Hypothalamus (tissue), 51 donors: ENCODE results near the gene ADGRD1.

ENCODE experiments used
- DNase-seq, 51 donors: peaks; one replicate each; lab custom pipeline; 2025; lab: John Stamatoyannopoulos, UW

The ADGRD1 gene

DNA sequence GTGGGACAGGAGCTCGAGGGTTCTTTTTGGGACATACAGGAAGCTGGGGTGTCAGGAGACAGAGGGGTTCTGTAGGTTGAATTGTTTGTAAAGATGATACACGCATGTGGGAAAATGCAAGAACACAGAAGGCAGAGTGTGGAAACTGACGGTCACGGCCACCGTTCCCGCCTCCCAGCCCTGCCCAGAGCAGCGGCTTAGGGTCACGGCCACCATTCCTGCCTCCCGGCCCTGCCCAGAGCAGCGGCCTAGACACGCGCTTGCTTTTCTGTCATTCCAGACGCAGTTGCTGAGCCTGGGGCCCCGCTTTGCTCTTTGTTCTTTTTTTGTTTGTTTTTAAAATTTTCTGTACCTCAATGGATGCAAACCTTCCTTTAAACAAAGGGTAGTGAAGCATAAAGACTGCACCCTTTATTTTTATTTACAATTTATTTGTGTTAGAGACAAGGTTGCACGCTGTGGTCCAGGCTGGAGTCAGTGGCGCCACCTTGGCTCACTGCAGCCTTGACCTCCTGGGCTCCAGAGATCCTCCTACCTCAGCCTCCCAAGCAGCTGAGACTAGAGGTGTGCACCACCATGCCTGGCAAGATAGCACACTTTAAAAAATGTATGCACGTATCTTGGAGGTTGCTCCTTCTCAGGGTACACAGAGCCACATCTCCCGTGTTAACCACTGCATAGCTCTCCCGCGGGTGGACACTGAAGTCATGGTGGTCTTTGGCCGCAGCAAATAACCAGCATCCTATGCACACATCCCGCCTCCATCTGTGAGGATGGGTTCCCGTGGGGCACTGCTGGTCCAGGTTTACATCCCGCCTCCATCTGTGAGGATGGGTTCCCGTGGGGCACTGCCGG is 142.3 kb downstream of the ADGRD1 start:
- no peak for DNase-seq

DNA sequence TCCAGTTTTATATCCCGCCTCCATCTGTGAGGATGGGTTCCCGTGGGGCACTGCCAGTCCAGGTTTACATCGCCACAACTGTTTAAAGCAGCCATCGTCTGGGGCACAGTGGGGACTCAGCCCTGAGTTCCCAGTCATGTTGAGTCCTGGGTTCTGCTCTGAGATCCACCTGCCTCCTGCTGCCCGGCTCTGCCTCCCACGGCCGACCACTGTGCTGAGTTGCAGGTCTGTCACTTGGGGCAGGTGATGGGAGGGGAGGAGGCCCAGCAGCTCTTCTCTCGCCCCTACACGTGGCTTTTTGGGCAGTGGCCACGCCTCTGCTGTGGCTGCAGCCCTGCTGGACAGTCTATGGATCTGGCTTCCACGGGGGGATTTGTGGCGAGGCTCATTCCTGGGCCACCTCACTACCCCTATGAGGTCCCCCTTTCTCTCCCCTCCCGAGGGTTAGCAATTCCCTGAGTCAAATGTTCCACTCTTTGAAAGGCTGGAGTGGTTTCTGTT is 143.0 kb downstream of the ADGRD1 start:
- no peak for DNase-seq

DNA sequence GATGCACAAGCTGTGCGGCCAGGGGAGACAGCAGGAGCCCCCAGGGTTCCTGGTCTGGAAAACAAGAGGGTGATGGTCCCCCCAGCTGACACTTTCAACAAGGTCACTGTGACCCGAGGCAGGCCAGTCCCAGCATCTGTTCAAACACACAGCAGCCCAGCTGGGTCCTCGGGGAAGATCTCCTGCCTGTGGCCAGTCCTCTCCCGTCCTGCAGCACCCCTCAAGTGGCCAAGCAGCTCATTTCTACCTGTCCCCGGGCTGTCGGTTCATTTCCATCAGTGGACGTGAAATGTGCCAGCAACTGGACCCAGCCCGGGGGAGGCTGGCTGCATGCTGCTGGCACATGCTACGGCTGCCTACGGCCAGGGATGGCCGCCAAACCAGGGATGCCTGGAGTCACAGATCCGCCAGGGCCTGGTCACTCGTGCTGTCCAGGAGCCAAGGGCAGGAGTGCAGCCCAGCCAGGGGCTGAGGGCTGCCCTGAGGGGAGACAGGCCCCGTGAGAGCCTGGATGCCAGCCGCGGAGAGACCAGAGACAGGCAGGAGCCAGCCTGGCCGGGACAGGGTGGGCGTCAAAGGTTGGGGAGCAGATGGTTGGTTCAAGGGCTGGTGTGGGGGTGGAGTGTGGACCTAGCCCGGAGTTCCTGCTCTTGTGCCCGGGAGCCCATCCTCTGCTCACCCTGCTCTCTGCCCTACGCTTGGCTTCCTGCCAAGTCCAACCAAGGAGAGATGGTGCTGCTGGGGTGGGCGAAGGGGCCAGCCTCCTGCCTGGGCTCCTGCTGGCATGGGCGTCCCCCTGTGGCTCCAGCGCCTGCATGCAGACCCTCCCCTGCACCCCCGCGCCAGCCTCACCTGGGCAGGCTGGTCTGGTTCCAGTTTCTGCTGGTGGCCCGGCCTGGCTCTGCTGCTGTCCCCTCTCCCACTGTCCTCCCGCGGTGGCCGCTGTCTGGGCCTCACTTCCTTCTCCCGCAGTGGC is 143.8 kb downstream of the ADGRD1 start:
- peak in 2 of 51 donors; percentile 8 to 12 for DNase-seq

DNA sequence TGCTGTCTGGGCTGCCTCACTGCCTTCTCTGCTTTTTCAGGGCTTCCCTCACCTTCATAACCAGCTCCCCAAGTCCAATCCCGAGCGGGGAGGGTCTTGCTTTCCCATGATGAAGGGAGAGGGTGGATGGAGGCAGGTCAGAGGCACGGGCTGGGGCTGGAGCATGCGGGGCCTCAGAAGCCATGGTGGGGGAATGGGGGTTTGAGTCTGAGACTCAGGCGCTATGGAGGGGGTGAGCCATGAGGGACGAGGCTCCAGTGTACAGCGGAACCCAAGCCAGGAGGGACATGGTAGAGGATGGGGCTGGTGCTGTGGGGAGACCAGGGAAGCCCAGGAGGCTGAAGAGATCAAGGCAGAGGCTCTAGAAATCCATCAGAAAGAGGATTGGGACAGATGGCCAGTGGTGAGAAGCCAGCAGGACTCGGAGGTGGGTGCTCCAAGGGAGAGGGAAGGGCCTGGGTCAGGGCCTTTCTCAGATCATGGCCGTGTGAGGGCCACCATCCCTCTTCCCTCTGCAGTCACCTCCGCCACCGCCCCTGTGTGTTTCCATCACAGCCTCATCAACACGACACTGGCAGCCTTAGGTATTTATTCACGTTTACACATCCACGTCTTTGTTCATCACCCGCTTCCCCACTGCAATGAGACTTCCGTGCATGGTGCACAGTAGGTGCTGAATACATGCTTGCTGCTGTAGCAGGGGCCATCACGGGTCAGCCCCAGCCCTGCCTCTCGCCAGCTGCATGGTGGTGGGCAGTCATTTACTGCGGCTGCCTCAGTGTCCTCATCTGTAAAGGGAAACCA is 144.7 kb downstream of the ADGRD1 start:
- no peak for DNase-seq

DNA sequence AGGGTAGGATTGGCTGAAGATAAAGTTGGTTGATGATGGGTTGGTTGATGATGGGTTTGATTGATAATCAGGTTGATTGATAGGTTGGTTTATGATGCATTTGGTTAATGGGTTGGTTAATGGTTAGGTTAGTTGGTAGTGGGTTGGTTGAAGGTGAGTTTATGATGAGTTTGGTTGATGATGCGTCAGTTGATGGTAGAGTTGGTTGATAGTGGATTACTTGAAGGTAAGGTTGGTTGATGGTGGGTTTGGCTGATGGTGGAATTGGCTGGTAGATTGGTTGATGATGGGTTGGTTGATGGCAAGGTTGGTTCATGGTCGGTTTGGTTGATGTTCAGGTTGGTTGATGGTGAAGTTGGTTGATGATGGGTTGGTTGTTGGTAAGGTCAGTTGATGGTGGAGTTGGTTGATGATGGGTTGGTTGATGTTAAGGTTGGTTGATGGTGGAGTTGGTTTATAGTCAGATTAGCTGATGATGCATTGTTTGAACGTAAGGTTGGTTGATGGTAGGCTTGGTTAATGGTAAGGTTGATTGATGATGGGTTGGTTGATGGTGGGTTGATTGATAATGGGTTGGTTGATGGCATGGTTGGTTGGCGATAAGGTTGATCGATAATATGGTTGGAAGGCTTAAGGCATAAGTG is 146.4 kb downstream of the ADGRD1 start:
- DNase-seq = no peak

DNA sequence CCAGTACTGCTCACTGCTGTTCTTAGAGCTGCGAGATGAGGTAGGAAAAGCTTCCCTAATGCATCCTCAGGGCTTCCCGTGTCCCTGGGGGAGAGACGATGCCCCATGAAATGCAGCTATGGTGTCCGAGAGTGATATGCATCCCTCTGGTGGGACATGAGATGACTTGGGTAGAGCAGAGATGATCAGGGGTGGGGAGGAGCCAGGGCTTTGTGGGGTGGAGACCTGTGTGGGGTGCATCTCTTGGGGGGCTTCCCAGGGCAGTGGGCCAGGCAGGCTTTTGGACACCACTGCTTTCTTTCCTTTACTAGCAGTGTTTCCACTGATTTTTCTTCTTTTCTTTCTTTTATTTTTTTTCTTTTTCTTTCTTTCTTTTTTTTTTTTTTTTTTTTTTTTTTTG is 147.3 kb downstream of the ADGRD1 start:
- DNase-seq = no peak

DNA sequence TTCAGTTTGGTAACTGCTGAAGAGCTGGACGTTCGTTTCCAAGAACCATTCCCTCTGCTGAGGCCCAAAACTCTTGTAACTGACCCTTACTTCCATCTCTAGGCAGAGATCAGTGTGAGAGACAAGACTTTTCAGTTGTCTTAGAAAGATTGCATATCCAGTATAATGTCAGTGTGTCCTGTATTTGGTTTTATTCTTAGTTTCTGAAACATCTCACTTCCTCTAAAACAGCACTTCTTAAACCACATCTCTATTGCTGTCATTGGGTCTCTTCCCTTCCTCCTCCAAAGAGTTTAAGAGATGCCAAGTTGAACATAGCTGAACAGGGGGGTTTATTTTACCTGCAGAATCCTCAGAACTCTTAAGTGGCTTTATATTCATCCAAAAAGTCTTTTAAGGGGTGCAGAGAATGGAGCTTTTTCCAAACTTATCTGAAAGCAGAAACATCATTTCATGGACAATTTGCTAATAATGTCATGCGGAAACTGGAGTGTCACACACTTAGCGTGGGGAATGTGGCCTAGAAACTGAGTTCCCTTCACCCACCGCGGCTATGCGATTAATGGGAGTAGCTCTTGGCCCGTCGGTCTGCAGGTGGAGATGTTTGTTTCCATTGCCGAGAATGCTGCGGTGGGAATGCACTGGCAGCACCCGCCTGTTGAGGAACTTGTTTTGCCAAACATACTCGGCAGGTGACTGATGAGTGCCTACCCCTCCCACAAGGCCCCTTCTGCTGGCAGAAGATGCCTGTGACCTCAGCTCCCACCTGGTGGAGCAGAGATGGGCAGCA is 148.2 kb downstream of the ADGRD1 start:
- DNase-seq = no peak

DNA sequence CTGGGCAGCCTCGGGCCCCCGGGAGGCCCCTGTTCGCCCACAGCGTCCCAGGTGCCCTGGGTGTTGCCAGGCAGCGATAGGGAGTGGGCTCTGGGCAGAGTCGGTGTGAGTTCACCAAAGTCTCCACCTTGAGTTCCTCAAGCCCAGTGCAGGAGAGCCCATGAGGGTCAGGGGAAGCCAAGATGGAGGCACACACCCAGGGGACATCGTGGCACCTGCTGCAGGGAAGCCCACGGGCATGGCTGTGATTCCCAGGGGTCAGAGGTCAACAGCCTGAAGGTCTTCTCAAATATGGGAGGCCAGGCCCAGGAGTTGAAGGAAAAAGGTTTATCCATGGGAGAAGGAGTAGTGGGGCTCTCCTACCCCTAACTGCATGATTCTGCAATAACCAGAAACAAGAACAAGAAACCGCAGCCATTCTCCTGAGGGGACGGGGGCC is 148.8 kb downstream of the ADGRD1 start:
- DNase-seq = no peak

DNA sequence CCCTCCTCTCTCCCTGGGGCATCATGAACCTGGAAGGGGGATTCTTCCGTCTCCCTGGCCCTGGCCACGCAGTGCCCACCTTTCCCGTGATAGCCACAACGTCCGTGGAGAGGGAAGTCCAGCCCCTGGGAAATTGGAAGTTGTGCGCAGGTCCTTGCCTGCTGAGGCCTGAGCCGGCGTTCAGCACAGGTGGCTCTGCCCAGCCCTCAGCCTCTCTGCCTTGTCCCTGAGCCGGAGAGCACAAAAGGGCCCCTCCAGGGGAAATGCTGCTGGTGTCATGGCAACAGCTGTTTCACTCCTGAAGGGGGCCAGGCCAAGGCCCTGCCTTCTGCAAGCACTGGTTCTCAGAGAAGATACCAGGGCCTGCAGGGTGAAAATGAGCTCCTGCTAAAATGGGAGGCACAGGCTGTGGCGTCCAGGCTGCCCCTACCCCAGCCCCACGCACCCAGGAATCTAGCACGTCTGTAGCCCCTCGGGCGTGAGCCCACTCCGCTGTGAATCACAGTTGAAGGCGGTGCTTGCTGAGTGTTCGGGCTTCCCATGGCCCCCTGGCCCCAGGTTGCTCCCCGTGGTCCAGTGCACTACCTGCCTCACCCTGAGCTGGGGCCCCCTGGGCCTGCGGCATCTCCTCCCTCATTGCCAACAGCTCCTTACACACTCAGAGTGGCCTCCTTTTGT is 149.4 kb downstream of the ADGRD1 start:
- peak in 6 of 51 donors; percentile 9 to 35 (median 17) for DNase-seq

DNA sequence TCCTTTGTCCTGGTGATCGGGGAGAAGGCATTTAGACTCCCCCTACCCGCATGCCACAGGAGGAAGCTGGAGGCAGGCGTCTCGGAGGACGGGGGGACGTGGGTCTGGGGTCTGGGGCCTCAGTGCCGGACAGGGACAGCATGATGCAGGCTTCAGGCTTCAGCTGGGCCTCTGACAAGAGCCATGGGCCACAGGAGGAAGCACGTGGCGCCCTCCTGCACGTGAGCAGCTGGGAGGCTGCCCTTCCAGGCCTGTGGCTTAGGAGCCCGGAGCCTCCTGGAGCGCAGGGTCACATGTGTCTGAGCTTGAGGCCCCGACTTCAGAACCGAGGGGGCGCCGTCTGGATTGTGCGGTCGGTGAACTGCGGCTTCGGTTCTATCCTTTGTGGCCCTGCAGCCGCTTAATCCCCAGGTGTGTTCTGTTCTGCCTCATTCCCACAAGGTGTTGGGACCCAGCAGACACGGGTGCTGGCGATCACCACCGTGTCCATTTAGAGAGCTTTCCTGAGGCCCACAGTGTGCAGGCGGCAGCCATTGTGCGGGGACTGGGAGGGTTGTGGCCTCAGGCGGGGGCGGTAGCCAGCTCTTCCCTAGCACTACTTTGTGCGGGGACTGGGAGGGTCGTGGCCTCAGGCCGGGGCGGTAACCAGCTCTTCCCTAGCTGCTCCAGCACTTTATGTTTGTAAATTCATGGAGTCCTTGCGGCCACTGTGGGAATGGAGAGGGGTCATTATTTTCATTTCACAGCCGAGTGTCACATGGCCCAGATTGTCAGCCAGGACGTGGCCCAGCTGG is 150.2 kb downstream of the ADGRD1 start:
- no peak for DNase-seq

DNA sequence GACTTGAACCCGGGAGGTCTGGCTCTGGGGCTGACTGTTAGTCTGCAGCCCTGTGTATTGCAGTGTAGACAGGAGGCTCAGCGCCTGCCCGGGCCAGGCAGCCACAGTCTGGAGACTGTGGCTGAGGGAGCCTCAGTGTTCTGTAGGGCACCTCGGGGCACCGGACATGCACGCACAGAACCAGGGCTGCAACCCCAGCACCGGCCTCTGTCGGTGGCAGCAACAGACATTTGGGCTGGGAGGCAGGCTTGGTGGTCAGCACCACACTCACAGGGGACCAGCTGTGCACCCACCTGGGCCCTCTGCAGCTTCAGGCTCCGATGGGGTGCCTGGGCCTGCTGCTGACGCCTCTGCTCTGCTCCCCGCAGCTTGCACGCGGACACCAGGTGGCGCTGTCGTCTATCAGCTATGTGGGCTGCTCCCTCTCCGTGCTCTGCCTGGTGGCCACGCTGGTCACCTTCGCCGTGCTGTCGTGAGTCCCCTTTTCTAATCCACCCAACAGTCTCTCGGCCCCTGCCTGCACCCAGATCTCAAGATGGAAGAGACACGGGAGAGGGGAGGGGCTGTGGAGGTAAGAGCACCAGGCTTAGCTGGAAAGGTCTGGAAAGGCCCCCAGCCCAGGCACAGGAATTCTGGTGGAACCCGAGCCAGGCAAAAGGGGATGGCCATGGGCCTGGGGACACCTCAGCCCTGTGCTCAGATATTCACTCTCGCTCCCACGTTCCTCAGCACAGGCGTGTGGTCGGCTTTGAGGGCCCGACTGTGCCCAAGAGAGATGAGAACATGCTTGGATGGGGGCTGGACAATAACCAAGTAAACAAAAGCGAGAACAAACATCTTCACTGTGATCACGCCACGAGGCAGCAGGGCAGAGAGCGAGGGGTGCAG is 151.0 kb downstream of the ADGRD1 start:
- DNase-seq = peak in 50 of 51 donors; percentile 10 to 92 (median 70)

DNA sequence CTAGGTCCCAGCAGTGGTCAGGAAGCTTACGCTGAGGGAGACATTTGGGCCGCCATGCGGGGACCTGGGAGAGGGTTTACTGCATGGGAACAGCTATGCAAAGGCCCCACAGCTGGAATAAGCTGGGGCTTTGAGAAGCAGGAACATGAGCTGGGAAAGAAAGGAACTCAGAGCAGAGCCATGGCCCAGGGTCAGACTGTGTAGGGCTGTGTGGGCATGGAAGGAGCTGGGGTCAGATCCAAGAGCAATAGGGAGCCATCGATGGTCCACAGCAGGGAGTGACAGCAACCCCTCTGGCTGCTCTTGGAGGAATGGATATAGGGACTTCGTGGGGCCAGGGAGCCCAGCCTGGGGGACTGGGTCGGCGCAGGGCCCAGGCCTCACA is 151.6 kb downstream of the ADGRD1 start:
- no peak for DNase-seq

DNA sequence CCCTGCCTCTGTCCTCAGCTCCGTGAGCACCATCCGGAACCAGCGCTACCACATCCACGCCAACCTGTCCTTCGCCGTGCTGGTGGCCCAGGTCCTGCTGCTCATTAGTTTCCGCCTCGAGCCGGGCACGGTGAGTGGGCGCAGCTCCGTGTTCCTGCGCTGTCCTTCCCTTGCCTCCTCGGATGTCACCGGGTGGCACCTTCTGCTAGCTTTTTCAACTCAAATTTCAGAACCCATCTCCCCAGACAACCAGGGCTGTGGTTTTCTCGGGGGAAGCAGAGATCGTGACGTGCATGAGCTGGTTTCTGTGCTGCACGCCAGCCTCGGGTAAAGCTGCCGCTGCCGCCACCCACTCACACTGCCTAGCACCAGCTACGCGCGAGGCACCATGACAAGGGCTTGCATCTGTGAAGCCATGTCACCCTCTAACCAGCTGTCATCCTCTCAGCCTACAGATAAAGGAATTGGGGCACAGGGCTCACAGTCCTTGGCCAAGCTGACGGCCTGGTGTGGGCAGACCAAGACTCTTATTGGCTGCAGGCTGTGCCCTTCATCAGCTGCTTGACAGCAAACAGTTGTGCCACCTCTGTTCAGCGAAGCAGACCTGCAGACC is 152.1 kb downstream of the ADGRD1 start:
- DNase-seq = peak in 4 of 51 donors; percentile 22 to 71 (median 46)

DNA sequence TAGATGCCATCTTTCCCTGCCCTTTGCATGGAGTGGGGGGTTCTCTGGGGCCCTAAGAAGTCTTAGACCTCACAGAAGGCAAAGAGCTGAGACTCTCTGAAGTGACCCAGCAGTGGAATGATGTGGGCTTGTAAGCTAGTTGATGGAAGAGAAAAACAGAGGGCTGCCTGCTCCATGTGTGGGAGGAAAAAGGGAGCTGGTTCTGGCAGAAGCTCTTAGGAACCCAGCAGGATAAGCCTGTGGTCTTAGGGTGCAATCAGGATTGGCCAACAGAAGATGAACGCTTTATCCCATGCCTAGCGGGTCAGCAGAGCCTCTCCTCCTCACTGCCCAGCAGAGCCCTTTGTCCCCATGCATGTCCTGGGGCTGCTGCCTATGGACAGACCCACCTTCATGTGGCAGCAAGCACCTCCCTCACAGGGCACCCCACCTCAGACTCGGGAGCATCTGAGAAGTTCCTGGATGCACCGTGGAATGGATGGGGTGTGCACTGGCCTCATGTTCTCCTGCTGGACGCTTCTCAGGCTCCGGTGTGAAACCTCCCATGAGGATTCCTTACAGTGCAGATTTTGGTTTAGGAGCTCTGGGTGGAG is 152.7 kb downstream of the ADGRD1 start:
- DNase-seq = no peak

DNA sequence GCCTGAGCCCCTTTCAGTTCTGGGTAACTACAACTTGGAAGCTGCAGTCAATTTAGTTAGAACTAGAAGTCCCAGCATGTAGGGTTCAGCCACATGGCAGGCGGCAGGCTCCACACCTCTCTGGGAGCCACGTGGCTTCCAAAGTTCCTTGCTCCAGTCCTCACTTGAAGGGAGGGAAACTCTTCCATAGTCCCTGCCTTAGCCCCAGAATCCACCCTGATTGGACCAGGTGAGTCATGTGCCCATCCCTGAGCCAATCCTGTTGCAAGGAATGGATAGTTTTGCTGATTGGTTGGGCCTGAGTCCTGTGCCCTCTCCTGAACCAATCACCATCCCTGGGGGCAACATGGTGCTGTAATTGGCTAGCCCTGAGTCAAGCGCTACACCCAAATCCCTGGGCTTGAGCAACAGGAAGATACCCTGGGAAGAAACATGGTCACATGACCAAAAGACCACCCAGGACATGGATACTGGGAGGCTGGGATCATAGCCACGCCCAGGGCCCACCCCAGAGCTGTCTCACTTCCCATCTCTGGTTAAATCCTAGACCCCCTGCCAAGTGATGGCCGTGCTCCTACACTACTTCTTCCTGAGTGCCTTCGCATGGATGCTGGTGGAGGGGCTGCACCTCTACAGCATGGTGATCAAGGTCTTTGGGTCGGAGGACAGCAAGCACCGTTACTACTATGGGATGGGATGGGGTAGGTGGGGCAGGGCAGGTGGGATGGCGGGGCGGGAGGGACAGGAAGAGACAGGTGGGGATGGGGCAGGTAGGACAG is 154.7 kb downstream of the ADGRD1 start:
- no peak for DNase-seq
